Neural cell (in vitro differentiated cells): ENCODE results near the gene ZNF57. TPM values are rescaled to one million over a fixed set of nuclear protein-coding genes. Genes with fewer than 3 reads are reported as not detected.

Experiments
- H2AFZ ChIP-seq: fragments of 200-600, 300-800 bp; sonication (generic), shearing (Covaris generic); 2 replicates; pipeline ENCODE4 v1.6.0; 2014; ENCODE audit warnings: low read depth, mild to moderate bottlenecking, antibody characterized with exemption, low read length, moderate library complexity
- H3F3A ChIP-seq: fragments of 200-600 bp; shearing (Covaris generic); 2 replicates; pipeline ENCODE4 v1.6.1; 2016; ENCODE audit warnings: mild to moderate bottlenecking, moderate library complexity, mixed read lengths, antibody characterized with exemption, low read length; ENCODE audit not compliant: insufficient read depth, poor library complexity, severe bottlenecking
- H3K27ac ChIP-seq: fragments of 200-600, 300-800 bp; sonication (generic), shearing (Covaris generic); 2 replicates; pipeline ENCODE4 v1.5.1; 2014; ENCODE audit warnings: mild to moderate bottlenecking, low read length, moderate library complexity
- H3K27me3 ChIP-seq: fragments of 300-800, 200-600 bp; sonication (generic), shearing (Covaris generic); 2 replicates; pipeline ENCODE4 v1.6.0; 2014; ENCODE audit warnings: mild to moderate bottlenecking, low read depth, low read length, moderate library complexity; ENCODE audit not compliant: insufficient read depth
- H3K36me3 ChIP-seq: fragments of 300-800, 200-600 bp; sonication (generic), shearing (Covaris generic); 2 replicates; pipeline ENCODE4 v1.5.1; 2014; ENCODE audit warnings: mild to moderate bottlenecking, antibody characterized with exemption, low read length, moderate library complexity; ENCODE audit not compliant: insufficient read depth
- H3K4me2 ChIP-seq: fragments of 300-800, 200-600 bp; sonication (generic), shearing (Covaris generic); 2 replicates; pipeline ENCODE4 v1.6.0; 2014; ENCODE audit warnings: mild to moderate bottlenecking, low read length
- H3K4me3 ChIP-seq: fragments of 300-800, 200-600 bp; sonication (generic), shearing (Covaris generic); 2 replicates; pipeline ENCODE4 v1.5.1; 2014; ENCODE audit warnings: mild to moderate bottlenecking, low read length, moderate library complexity
- H3K79me2 ChIP-seq: fragments of 200-600 bp; shearing (Covaris generic); replicated peaks from 2 replicates; pipeline ENCODE4 v1.6.0; 2014; ENCODE audit warnings: mild to moderate bottlenecking, low read length, moderate library complexity; ENCODE audit not compliant: insufficient read depth
- H3K9ac ChIP-seq: fragments of 300-800, 200-600 bp; sonication (generic), shearing (Covaris generic); 2 replicates; pipeline ENCODE4 v1.6.1; 2016; ENCODE audit warnings: mild to moderate bottlenecking, low read length, mixed read lengths
- H3K9me2 ChIP-seq: fragments of 200-600 bp; shearing (Covaris generic); 2 replicates; pipeline ENCODE4 v1.6.1; 2016; ENCODE audit warnings: mild to moderate bottlenecking, low read length, mixed read lengths; ENCODE audit not compliant: insufficient read depth
- H3K9me3 ChIP-seq: fragments of 200-600, 300-800 bp; sonication (generic), shearing (Covaris generic); 2 replicates; pipeline ENCODE4 v1.6.1; 2016; ENCODE audit warnings: mild to moderate bottlenecking, mixed run types, low read length, moderate library complexity, mixed read lengths
- H4K20me1 ChIP-seq: fragments of 200-600 bp; shearing (Covaris generic); 2 replicates; pipeline ENCODE4 v1.6.1; 2016; ENCODE audit warnings: mild to moderate bottlenecking, mixed run types; ENCODE audit not compliant: insufficient read depth
- CTCF ChIP-seq: fragments of 450-650 bp; IDR thresholded peaks from 2 replicates; pipeline ENCODE4 v1.5.1; 2014; ENCODE audit warnings: antibody characterized with exemption, mild to moderate bottlenecking, moderate library complexity; ENCODE audit not compliant: poor library complexity, severe bottlenecking
- EP300 ChIP-seq: fragments of 450-650 bp; conservative IDR thresholded peaks from 2 replicates; pipeline ENCODE4 v1.6.1; 2014; ENCODE audit warnings: antibody characterized with exemption, mild to moderate bottlenecking, moderate library complexity; ENCODE audit not compliant: poor library complexity, severe bottlenecking
- EZH2 ChIP-seq: fragments of 200-600, 300-800 bp; shearing (Covaris generic), sonication (generic); IDR thresholded peaks from 2 replicates; pipeline ENCODE4 v1.6.1; 2014; ENCODE audit warnings: antibody characterized with exemption, low read length, borderline replicate concordance, mild to moderate bottlenecking; ENCODE audit not compliant: insufficient read depth, poor library complexity, severe bottlenecking
- MXI1 ChIP-seq: fragments of 450-650 bp; conservative IDR thresholded peaks from 2 replicates; pipeline ENCODE4 v1.6.1; 2014; ENCODE audit warnings: antibody characterized with exemption, mild to moderate bottlenecking; ENCODE audit not compliant: poor library complexity, severe bottlenecking
- POLR2AphosphoS5 ChIP-seq: IDR thresholded peaks from 2 replicates; pipeline ENCODE4 v1.6.1; 2012
- RAD21 ChIP-seq: fragments of 450-650 bp; conservative IDR thresholded peaks from 2 replicates; pipeline ENCODE4 v1.6.1; 2014; ENCODE audit warnings: antibody characterized with exemption, mild to moderate bottlenecking, moderate library complexity
- REST ChIP-seq: IDR thresholded peaks from 2 replicates; pipeline ENCODE4 v1.6.1; 2012; ENCODE audit warnings: borderline replicate concordance
- SMC3 ChIP-seq: fragments of 450-650 bp; conservative IDR thresholded peaks from 2 replicates; pipeline ENCODE4 v1.6.1; 2014; ENCODE audit warnings: antibody characterized with exemption, mild to moderate bottlenecking, moderate library complexity; ENCODE audit not compliant: poor library complexity
- TAF1 ChIP-seq: IDR thresholded peaks from 2 replicates; pipeline ENCODE4 v1.6.1; 2012; ENCODE audit warnings: low read depth
- polyA plus RNA-seq: library from polyadenylated mRNA; depleted of rRNA; stranded (reverse); fragments of >200 nt; gene quantifications from 2 replicates; pipeline ENCODE4 v1.2.3, GENCODE V29; 2014

ZNF57 gene
- polyA plus RNA-seq, 1 donor from 2014 or later = 3.0 TPM

- no peak overlapping the region for H3K4me3 ChIP-seq
- no peak overlapping the region for H2AFZ ChIP-seq
- no peaks in the 10 kb centered on the region for H3K36me3 ChIP-seq
- TF ChIP-seq EP300 = no peak
- no peak for TF ChIP-seq RAD21
- TF ChIP-seq POLR2AphosphoS5 = no peak
- no peak for TF ChIP-seq SMC3
- no peak for TF ChIP-seq MXI1
- TF ChIP-seq EZH2 = no peak
- no peak for TF ChIP-seq CTCF
- no peak for TF ChIP-seq TAF1
- no peak for TF ChIP-seq REST
- H4K20me1 ChIP-seq = no peaks in the 10 kb centered on the region
- no peaks in the 10 kb centered on the region for H3K27me3 ChIP-seq
- no peaks in the 10 kb centered on the region for H3K9me2 ChIP-seq
- H3K4me2 ChIP-seq = no peak overlapping the region
- H3K79me2 ChIP-seq = no peaks in the 10 kb centered on the region
- H3K9me3 ChIP-seq = no peaks in the 10 kb centered on the region
- H3K9ac ChIP-seq = no peak overlapping the region
- no peaks in the 10 kb centered on the region for H3F3A ChIP-seq
- no peak overlapping the region for H3K27ac ChIP-seq
Measured at GRCh38 chr19:2926341-2927031, 25.8 kb downstream of the ZNF57 start.

GRCh38 chr19:2927032-2927430 lies 26.3 kb downstream of the ZNF57 start:
- Histone ChIP-seq H3K79me2 (no peaks in the 10 kb centered on the region), H3K9ac (no peak overlapping the region), H3K9me3 (no peaks in the 10 kb centered on the region), H3K36me3 (no peaks in the 10 kb centered on the region), H3K9me2 (no peaks in the 10 kb centered on the region), H2AFZ (no peak overlapping the region), H3F3A (no peaks in the 10 kb centered on the region), H3K27me3 (no peaks in the 10 kb centered on the region), H3K4me3 (no peak overlapping the region), H4K20me1 (no peaks in the 10 kb centered on the region), H3K4me2 (no peak overlapping the region), H3K27ac (no peak overlapping the region)
- no peak for TF ChIP-seq TAF1
- TF ChIP-seq MXI1 = no peak
- no peak for TF ChIP-seq RAD21
- no peak for TF ChIP-seq SMC3
- no peak for TF ChIP-seq POLR2AphosphoS5
- TF ChIP-seq CTCF = no peak
- TF ChIP-seq EP300 = no peak
- no peak for TF ChIP-seq REST
- no peak for TF ChIP-seq EZH2
